Glutamatergic neuron (in vitro differentiated cells): Measurements from ENCODE around the gene NASP. TPM values are rescaled to one million over a fixed set of nuclear protein-coding genes. Genes with fewer than 3 reads are reported as not detected.

Experiments used
- DNase-seq: peaks from one replicate; pipeline ENCODE4 v3.0.0; 2022
- H3K27ac Mint-ChIP-seq: one replicate; pipeline ENCODE4 v1.8.0; 2020; ENCODE audit warnings: mild to moderate bottlenecking, mixed read lengths, inconsistent platforms; ENCODE audit not compliant: unreplicated experiment
- H3K27me3 Mint-ChIP-seq: one replicate; pipeline ENCODE4 v1.8.0; 2020; ENCODE audit warnings: mild to moderate bottlenecking, moderate library complexity, mixed read lengths, inconsistent platforms; ENCODE audit not compliant: unreplicated experiment
- H3K36me3 Mint-ChIP-seq: one replicate; pipeline ENCODE4 v1.8.0; 2020; ENCODE audit warnings: mild to moderate bottlenecking, mixed read lengths, inconsistent platforms; ENCODE audit not compliant: unreplicated experiment
- H3K4me1 Mint-ChIP-seq: one replicate; pipeline ENCODE4 v1.8.0; 2020; ENCODE audit warnings: mild to moderate bottlenecking, low read depth, mixed read lengths, inconsistent platforms; ENCODE audit not compliant: unreplicated experiment
- H3K4me3 Mint-ChIP-seq: one replicate; pipeline ENCODE4 v1.8.0; 2020; ENCODE audit warnings: mild to moderate bottlenecking, mixed read lengths, inconsistent platforms; ENCODE audit not compliant: unreplicated experiment
- H3K9me3 Mint-ChIP-seq: one replicate; pipeline ENCODE4 v1.8.0; 2020; ENCODE audit warnings: mild to moderate bottlenecking, moderate library complexity, mixed read lengths, inconsistent platforms; ENCODE audit not compliant: unreplicated experiment
- total RNA-seq: library from RNA; stranded (reverse); fragmentation: NEBNext Ultra II Directional; extraction: Animal tissue kit (Norgen Biotek cat#: 25700); gene quantifications from one replicate; pipeline ENCODE4 v1.2.1, GENCODE V29; 2021; ENCODE audit not compliant: unreplicated experiment
- TF ChIP-seq, protein P1 (sequence below): fragments of 200-600 bp; sonication (generic); IDR thresholded peaks from one replicate; pipeline ENCODE4 v1.5.0; 2021; ENCODE audit not compliant: partially characterized antibody, unreplicated experiment

Gene NASP
- total RNA-seq, 1 donor from 2014 or later = 139 TPM

DNA sequence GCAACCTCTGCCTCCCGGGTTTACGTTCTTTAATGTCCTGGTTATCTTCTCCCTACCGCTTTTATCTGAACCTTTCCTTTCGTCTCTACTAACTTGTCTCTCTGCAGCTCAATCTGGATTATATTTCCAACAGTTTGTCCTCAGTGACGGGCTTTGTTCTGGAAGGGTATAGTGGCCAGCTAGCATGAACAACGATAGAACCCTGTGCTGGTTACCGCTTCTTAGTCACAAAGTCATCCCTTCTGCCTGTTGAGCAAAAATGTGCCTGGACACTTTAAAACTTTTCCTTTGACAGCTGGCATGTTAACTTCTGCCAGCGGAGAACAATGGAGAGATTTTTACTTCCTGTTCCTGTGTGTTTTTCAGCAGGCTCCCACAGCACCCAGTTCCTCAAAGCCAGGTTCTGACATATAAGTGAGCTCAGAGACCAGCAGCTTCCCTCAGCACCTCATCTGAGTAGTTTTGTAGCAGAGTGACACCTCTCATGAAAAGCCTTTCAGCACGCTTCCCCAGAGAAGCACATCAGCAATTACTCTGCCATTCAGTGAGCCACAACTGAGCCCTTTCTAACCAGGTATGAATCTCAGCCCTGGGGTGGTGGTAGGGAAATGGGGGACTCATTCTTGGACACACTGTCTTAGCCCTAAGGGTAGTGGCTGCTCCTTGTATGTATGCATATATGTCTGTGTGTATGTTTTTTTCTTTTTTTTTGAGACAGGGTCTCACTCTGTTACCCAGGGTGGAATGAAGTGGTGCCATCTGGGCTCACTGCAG lies 63.6 kb downstream of the NASP start:
- H3K36me3 Mint-ChIP-seq = no peaks in the 10 kb centered on the region
- H3K27ac Mint-ChIP-seq = no peak overlapping the region
- H3K4me1 Mint-ChIP-seq = no peaks in the 10 kb centered on the region
- no peaks in the 10 kb centered on the region for H3K27me3 Mint-ChIP-seq
- no peak overlapping the region for H3K4me3 Mint-ChIP-seq
- TF ChIP-seq, protein P1, sequence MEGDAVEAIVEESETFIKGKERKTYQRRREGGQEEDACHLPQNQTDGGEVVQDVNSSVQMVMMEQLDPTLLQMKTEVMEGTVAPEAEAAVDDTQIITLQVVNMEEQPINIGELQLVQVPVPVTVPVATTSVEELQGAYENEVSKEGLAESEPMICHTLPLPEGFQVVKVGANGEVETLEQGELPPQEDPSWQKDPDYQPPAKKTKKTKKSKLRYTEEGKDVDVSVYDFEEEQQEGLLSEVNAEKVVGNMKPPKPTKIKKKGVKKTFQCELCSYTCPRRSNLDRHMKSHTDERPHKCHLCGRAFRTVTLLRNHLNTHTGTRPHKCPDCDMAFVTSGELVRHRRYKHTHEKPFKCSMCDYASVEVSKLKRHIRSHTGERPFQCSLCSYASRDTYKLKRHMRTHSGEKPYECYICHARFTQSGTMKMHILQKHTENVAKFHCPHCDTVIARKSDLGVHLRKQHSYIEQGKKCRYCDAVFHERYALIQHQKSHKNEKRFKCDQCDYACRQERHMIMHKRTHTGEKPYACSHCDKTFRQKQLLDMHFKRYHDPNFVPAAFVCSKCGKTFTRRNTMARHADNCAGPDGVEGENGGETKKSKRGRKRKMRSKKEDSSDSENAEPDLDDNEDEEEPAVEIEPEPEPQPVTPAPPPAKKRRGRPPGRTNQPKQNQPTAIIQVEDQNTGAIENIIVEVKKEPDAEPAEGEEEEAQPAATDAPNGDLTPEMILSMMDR = no peak
- no peak for DNase-seq
- H3K9me3 Mint-ChIP-seq = no peaks in the 10 kb centered on the region

DNA sequence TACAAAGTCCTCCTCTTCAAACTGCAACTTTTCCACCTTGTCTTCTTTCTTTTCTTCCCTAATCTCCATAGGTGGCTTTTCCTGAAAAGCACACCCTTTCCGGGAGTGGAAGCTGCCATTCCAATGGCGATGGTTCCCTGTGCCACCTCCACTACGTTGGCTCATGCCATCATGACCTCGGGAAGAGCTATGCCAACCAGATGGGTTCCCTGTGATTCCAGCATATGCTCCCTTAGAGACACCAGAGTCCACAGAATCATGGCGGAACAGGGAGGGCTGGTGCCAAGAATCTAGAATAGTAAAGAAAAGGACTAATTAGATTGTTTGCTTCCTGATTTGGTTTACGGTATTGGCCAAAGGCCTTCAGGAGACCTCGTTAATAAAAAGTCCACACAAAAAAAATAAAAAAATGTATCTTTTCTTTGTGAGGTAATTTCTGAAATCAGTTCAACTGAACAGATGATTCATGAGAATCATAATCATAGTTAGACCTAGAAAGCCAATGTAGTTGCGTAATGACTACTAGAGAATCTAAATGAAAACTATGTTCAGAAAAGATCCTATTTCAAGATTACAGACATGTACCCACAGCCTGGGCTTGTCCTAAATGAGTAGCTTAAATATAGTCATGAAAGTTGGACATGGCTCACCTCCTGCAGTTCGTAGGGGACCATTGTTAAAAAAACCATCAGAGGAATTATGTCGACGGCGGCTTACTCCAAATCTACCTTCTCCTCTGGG lies 70.9 kb downstream of the NASP start:
- Mint-ChIP-seq H3K27me3 (no peaks in the 10 kb centered on the region), H3K9me3 (peaks cover 2% of the 10 kb centered on the region), H3K36me3 (no peaks in the 10 kb centered on the region), H3K4me3 (no peak overlapping the region), H3K4me1 (no peaks in the 10 kb centered on the region), H3K27ac (no peak overlapping the region)
- TF ChIP-seq, protein P1 = no peak
- no peak for DNase-seq

DNA sequence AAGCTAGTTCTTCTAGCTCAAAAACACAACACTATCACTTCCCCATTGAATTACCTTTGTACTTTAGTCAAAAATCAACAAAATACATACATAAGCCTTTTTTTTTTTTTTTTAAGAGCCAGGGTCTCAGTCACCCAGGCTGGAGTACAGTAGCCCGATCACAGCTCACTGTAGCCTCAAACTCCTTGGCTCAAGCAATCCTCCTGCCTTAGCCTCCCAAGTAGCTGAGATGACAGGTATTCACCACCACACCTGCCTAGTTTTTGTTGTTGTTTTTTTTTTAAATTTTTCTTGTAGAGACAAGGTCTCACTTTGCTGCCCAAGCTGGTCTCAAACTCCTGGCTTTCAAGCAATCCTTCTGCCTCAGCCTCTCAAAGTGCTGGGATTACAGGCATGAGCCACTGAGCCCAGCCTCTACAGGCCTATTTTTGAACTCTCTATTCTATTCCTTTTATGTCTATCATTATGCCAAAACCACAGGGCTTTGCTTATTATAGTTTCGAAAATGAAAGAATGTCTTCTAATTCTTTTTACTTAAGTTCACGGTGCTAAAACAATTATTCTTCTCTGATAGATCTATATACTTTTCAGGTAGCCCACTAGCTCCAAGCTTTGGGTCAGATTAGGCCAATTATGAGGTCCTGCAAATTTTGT lies 72.9 kb downstream of the NASP start:
- Mint-ChIP-seq H3K27ac (no peak overlapping the region), H3K36me3 (no peaks in the 10 kb centered on the region), H3K9me3 (peaks cover 2% of the 10 kb centered on the region), H3K27me3 (peaks cover 1% of the 10 kb centered on the region), H3K4me3 (no peak overlapping the region), H3K4me1 (no peaks in the 10 kb centered on the region)
- TF ChIP-seq, protein P1 = no peak
- DNase-seq = no peak

DNA sequence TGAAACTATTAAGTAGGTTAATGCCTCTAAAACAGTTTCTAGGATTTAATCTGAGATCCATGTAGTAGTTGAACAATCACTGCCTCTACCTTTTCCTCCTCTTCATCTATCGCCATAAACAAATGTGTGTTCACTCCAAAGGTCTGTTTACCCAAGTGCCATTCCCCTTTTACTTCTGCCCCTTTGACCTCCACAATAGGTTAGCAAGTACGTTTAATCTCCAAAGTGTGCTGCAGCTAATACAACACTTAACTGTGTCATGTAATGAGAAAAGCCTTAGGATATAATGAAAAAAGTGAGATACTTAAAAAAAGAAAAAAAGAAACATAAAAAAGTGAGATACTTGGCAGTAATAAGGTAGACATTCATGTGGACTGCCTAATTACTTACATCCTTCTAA lies 74.3 kb downstream of the NASP start:
- TF ChIP-seq, protein P1 = no peak
- Mint-ChIP-seq H3K9me3 (peaks cover 2% of the 10 kb centered on the region), H3K4me3 (no peak overlapping the region), H3K27me3 (peaks cover 1% of the 10 kb centered on the region), H3K36me3 (no peaks in the 10 kb centered on the region), H3K4me1 (no peaks in the 10 kb centered on the region), H3K27ac (no peak overlapping the region)
- DNase-seq = no peak
